ENCODE data around the gene ESR2. TPM values are rescaled to one million over a fixed set of nuclear protein-coding genes. Genes with fewer than 3 reads are reported as not detected.
A peak's percentile ranks its signal among the peaks of the same experiment; 100 is the strongest.

ESR2 gene
- total and polyA plus RNA-seq, 2 of the 8 experiments (the other 6 are each of a cell fraction or from before 2014, with no cell fraction given) = 0.19 to 0.23 TPM

- WGBS, 2 experiments (ENCODE audit: extremely low coverage in 1 of 2, insufficient coverage in 1 of 2, insufficient read length in 1 of 2, insufficient replicate concordance in 2 of 2, low coverage in 1 of 2, low lambda C conversion rate in 2 of 2, missing lambda C conversion rate in 1 of 2) = 95% methylated on average over 7 of the region's 7 CpGs; no CpG with 5 or more reads in 1 of the 2 experiments
- Histone ChIP-seq H2BK120ac (replicated peaks; ENCODE audit: low read depth, low read length) (no peak overlapping the region), H3K27me3 (replicated peaks in 1 of 4; ENCODE audit: control insufficient read depth in 3 of 4, extremely low read depth in 1 of 4, insufficient read depth in 3 of 4, low read length in 3 of 4) (no peaks in the 10 kb centered on the region), H2BK12ac (ENCODE audit: low read depth, low read length) (no peak overlapping the region), H3K4me3 (ENCODE audit: extremely low read depth in 1 of 4, insufficient read depth in 2 of 4, low read depth in 3 of 4, low read length in 4 of 4) (no peak overlapping the region), H3K23me2 (ENCODE audit: low read depth, low read length) (no peaks in the 10 kb centered on the region), H3K9ac (replicated peaks in 1 of 4; ENCODE audit: extremely low read depth in 1 of 4, low read depth in 3 of 4, low read length in 3 of 4) (no peak overlapping the region), H3K27ac (ENCODE audit: low read depth, low read length) (no peak overlapping the region), H4K5ac (ENCODE audit: insufficient read length, low read depth, low read length) (no peak overlapping the region), H2AFZ (ENCODE audit: low read length) (no peak overlapping the region), H3K36me3 (ENCODE audit: control insufficient read depth in 2 of 4, insufficient read depth in 4 of 4, low read length in 3 of 4) (peaks cover 6 to 35% (median 21%) of the 10 kb centered on the region in 4 experiments; a peak in 6 of 8 replicates), H3K4ac (replicated peaks; ENCODE audit: insufficient read length, low read depth, low read length) (no peak overlapping the region), H3K14ac (ENCODE audit: insufficient read length) (no peak overlapping the region), H4K20me1 (replicated peaks in 1 of 2; ENCODE audit: control insufficient read depth in 1 of 2, insufficient read depth in 2 of 2, low read length in 2 of 2) (no peaks in the 10 kb centered on the region), H3K79me2 (ENCODE audit: control insufficient read depth in 1 of 2, insufficient read depth in 2 of 2, low read length in 2 of 2) (no peaks in the 10 kb centered on the region), H3K18ac (ENCODE audit: extremely low read depth, low read length) (no peak overlapping the region), H3K23ac (ENCODE audit: insufficient read length) (no peak overlapping the region), H2BK20ac (ENCODE audit: low read length) (no peak overlapping the region), H2BK15ac (ENCODE audit: low read length) (no peak overlapping the region), H4K91ac (replicated peaks; ENCODE audit: insufficient read length, low read length) (no peak overlapping the region), H3K56ac (replicated peaks; ENCODE audit: insufficient read length, low read depth, low read length) (no peak overlapping the region), H3K9me3 (ENCODE audit: insufficient read depth in 2 of 2, low read depth in 1 of 2, low read length in 1 of 2) (no peaks in the 10 kb centered on the region), H4K8ac (ENCODE audit: extremely low read depth, insufficient read depth, low read length) (no peak overlapping the region), H3K4me2 (ENCODE audit: insufficient read depth in 1 of 2, low read depth in 2 of 2, low read length in 2 of 2) (no peak overlapping the region), H3K4me1 (replicated peaks in 1 of 4; ENCODE audit: control insufficient read depth in 3 of 4, insufficient read depth in 4 of 4, low read length in 3 of 4) (no peaks in the 10 kb centered on the region), H3K79me1 (ENCODE audit: low read depth, low read length) (no peaks in the 10 kb centered on the region), H2AK5ac (ENCODE audit: low read depth, low read length) (no peak overlapping the region), H2BK5ac (ENCODE audit: low read depth, low read length) (no peak overlapping the region)
- no peak for DNase-seq (ENCODE audit: low read depth in 1 of 2, low spot score in 2 of 2)
- TF ChIP-seq SAP30 (IDR thresholded peaks at IDR 0.05; ENCODE audit: insufficient read depth, insufficient replicate concordance, low read length) = no peak
- no peak for TF ChIP-seq CREB1 (IDR thresholded peaks at IDR 0.05)
- peak; percentile 45 to 54 for TF ChIP-seq RAD21 (IDR thresholded peaks at IDR 0.05 in 1 of 2, conservative IDR thresholded peaks at IDR 0.05 in 1 of 2; ENCODE audit: low read depth in 2 of 2, low read length in 2 of 2)
- TF ChIP-seq TCF12 (IDR thresholded peaks at IDR 0.05; ENCODE audit: low read depth, low read length) = no peak
- no peak for TF ChIP-seq TAF1 (IDR thresholded peaks at IDR 0.05; ENCODE audit: low read depth, low read length)
- TF ChIP-seq CTCF (IDR thresholded peaks at IDR 0.05; ENCODE audit: control extremely low read depth in 1 of 3, insufficient read depth in 1 of 3, low read depth in 1 of 3, low read length in 3 of 3) = peak; percentile 21 to 56 (median 55); a peak in 2 of 4 replicates
- no peak for TF ChIP-seq KDM5A (IDR thresholded peaks at IDR 0.05; ENCODE audit: low read length)
- no peak for TF ChIP-seq SIRT6 (IDR thresholded peaks at IDR 0.05; ENCODE audit: low read length)
- CTCF ChIA-PET (ENCODE audit: partially characterized antibody) = interaction anchor here (0.8 to 2.5 kb wide), 10 partner anchors 9 to 95 kb away, joined by 3 to 14 read pairs (median 4); no protein-coding TSS in a partner anchor
- FAIRE-seq = no peak
- POLR2A ChIA-PET (ENCODE audit: partially characterized antibody) = no interaction called here
Measured at GRCh38 chr14:64208261-64208660, 85.9 kb downstream of the ESR2 start.
